A172 (cell line): ENCODE results near the gene ITGB3. TPM values are rescaled to one million over a fixed set of nuclear protein-coding genes. Genes with fewer than 3 reads are reported as not detected.

Experiments
- DNase-seq: peaks from one replicate; pipeline ENCODE4 v3.0.0-alpha.2; 2015; ENCODE audit warnings: low spot score
- total RNA-seq: library from RNA; depleted of rRNA; stranded (reverse); fragments of >200 nt; shearing (Covaris generic); gene quantifications from 2 replicates; pipeline ENCODE4 v1.2.3, GENCODE V29; 2014; rRNA removed

The ITGB3 gene
- total RNA-seq, 1 experiment from 2014 or later = not detected

DNA sequence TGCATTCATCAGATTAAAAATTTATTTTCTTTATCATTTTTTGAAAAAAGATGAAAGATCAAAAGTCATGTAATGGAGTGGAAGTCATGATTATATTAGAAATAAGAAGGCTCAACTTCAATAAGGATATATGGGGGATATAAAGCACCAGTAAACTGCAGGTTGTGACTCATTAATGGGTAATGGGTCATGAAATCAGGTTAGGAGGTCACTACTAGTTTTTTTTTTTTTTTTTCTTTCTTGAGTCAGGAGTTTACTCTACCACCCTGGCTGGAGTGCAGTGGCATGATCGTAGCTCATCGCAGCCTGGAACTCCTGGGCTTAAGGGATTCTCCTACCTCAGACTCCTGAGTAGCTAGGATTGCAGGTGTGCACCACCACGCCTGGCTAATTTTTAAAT lies 84.4 kb downstream of the ITGB3 start:
- no peak for DNase-seq

GRCh38 chr17:47352848-47353247 lies 99.2 kb downstream of the ITGB3 start:
- DNase-seq = no peak

DNA sequence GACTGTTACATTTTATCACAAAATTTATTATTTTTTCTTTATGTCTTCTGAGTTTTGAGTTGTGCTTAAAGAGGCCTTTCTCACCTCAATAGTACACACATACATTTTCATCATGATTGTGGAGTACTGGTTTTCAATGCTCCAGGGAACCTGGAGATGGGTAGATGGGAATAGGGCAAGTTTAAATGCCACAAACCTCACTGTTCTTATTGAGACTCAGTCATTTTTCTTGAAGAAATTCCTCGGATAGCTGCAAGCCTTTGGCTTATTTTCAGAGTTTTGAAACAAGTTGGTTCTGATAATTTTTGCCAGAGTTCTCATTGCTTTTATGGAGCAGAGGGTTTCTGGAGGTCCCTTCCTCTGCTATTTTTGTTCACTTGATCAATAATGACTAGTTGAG lies 105.0 kb downstream of the ITGB3 start:
- DNase-seq = no peak

Other genes starting within 250 kb of the ITGB3 start
- 93.1 and 120 TPM in 2 replicates for gene CDC27, start 64.5 kb upstream of the ITGB3 start, total RNA-seq
- not detected in 2 replicates for gene MYL4, start 44.5 kb upstream of the ITGB3 start, total RNA-seq
- gene EFCAB13, start 70.1 kb downstream of the ITGB3 start, total RNA-seq = not detected in 2 replicates